Measurements from ENCODE around the gene CRB1. TPM values are rescaled to one million over a fixed set of nuclear protein-coding genes. Genes with fewer than 3 reads are reported as not detected.

CRB1 gene
- total RNA-seq, 1 experiment from 2014 or later: not detected

GRCh38 chr1:197284966-197285365 is 16.9 kb downstream of the CRB1 start:
- H3K36me3 ChIP-seq (ENCODE audit: low read depth): no peaks in the 10 kb centered on the region
- no peak overlapping the region for H3K27ac ChIP-seq
- H3K9me2 ChIP-seq (ENCODE audit: insufficient read depth): no peaks in the 10 kb centered on the region
- H3K4me3 ChIP-seq: no peak overlapping the region
- no peaks in the 10 kb centered on the region for H3K27me3 ChIP-seq (ENCODE audit: insufficient read depth, low read depth)
- no peaks in the 10 kb centered on the region for H3K79me2 ChIP-seq (ENCODE audit: low read depth)
- no peak for TF ChIP-seq EZH2 (IDR thresholded peaks at IDR 0.05; ENCODE audit: low read depth)
- TF ChIP-seq, protein P1, sequence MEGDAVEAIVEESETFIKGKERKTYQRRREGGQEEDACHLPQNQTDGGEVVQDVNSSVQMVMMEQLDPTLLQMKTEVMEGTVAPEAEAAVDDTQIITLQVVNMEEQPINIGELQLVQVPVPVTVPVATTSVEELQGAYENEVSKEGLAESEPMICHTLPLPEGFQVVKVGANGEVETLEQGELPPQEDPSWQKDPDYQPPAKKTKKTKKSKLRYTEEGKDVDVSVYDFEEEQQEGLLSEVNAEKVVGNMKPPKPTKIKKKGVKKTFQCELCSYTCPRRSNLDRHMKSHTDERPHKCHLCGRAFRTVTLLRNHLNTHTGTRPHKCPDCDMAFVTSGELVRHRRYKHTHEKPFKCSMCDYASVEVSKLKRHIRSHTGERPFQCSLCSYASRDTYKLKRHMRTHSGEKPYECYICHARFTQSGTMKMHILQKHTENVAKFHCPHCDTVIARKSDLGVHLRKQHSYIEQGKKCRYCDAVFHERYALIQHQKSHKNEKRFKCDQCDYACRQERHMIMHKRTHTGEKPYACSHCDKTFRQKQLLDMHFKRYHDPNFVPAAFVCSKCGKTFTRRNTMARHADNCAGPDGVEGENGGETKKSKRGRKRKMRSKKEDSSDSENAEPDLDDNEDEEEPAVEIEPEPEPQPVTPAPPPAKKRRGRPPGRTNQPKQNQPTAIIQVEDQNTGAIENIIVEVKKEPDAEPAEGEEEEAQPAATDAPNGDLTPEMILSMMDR (conservative IDR thresholded peaks at IDR 0.05): no peak
- no peak overlapping the region for H3K4me2 ChIP-seq
- ChIA-PET CTCF (no interaction called here), POLR2A (ENCODE audit: unreplicated experiment) (no interaction called here)
- 0 out of 2 replicates have a peak, but pooled peaks cover 3% of the 10 kb centered on the region for H3K4me1 ChIP-seq (replicated peaks; ENCODE audit: insufficient read depth)
- no TSS peak for BruUV-seq (replicated peaks)
- no peaks in the 10 kb centered on the region for H3K9me3 ChIP-seq (ENCODE audit: insufficient read depth, low read depth)
- H4K20me1 ChIP-seq (ENCODE audit: insufficient read depth): no peaks in the 10 kb centered on the region
- intact Hi-C loops (cut with micrococcal nuclease; ENCODE audit: unreplicated experiment): no loop called here
- no peak overlapping the region for H2AFZ ChIP-seq
- DNase-seq: no peak
- no peaks in the 10 kb centered on the region for H3F3A ChIP-seq (ENCODE audit: insufficient read depth, low read depth)

- H3K27me3 ChIP-seq (ENCODE audit: insufficient read depth, low read depth): no peaks in the 10 kb centered on the region
- no peaks in the 10 kb centered on the region for H3F3A ChIP-seq (ENCODE audit: insufficient read depth, low read depth)
- TF ChIP-seq, protein P1 (conservative IDR thresholded peaks at IDR 0.05): no peak
- TF ChIP-seq EZH2 (IDR thresholded peaks at IDR 0.05; ENCODE audit: low read depth): no peak
- H3K4me2 ChIP-seq: no peak overlapping the region
- 0 out of 2 replicates have a peak, but pooled peaks cover 3% of the 10 kb centered on the region for H3K4me1 ChIP-seq (replicated peaks; ENCODE audit: insufficient read depth)
- no peak overlapping the region for H3K4me3 ChIP-seq
- H3K9me2 ChIP-seq (ENCODE audit: insufficient read depth): no peaks in the 10 kb centered on the region
- no peak for DNase-seq
- no peak overlapping the region for H3K27ac ChIP-seq
- H3K9me3 ChIP-seq (ENCODE audit: insufficient read depth, low read depth): no peaks in the 10 kb centered on the region
- H4K20me1 ChIP-seq (ENCODE audit: insufficient read depth): no peaks in the 10 kb centered on the region
- no TSS peak for BruUV-seq (replicated peaks)
- no peaks in the 10 kb centered on the region for H3K36me3 ChIP-seq (ENCODE audit: low read depth)
- ChIA-PET CTCF (no interaction called here), POLR2A (ENCODE audit: unreplicated experiment) (no interaction called here)
- 0 out of 2 replicates have a peak overlapping the region, but pooled peaks have one; percentile 9 for H2AFZ ChIP-seq
- intact Hi-C loops (cut with micrococcal nuclease; ENCODE audit: unreplicated experiment): no loop called here
- no peaks in the 10 kb centered on the region for H3K79me2 ChIP-seq (ENCODE audit: low read depth)
These were observed 17.6 kb downstream of the CRB1 start for GRCh38 chr1:197285526-197286205.

DNA sequence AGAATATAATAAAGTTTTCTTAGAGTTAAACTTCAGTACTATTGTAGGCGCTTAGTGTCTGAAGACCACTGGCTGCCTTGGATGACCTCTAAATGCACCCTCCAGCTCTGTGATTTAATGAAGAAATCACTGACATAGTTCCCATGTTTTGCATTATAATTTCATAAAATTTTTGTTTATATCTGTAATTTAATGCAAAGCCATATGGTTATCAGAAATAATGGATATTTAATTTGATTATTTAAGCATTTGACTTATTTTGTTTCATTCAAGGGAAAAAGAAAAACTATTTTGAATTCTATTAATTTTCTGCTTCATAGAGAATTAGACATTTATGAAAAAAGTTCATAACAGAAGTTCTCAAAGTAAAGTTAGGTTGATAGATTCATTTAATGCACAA is 18.6 kb downstream of the CRB1 start:
- Histone ChIP-seq H3K4me1 (replicated peaks; ENCODE audit: insufficient read depth) (0 out of 2 replicates have a peak, but pooled peaks cover 3% of the 10 kb centered on the region), H3F3A (ENCODE audit: insufficient read depth, low read depth) (no peaks in the 10 kb centered on the region), H3K9me2 (ENCODE audit: insufficient read depth) (no peaks in the 10 kb centered on the region), H4K20me1 (ENCODE audit: insufficient read depth) (no peaks in the 10 kb centered on the region), H3K36me3 (ENCODE audit: low read depth) (no peaks in the 10 kb centered on the region), H3K27ac (no peak overlapping the region), H3K9me3 (ENCODE audit: insufficient read depth, low read depth) (no peaks in the 10 kb centered on the region), H2AFZ (no peak overlapping the region; the same call in 1 of the 2 replicates), H3K4me3 (no peak overlapping the region), H3K4me2 (no peak overlapping the region), H3K27me3 (ENCODE audit: insufficient read depth, low read depth) (no peaks in the 10 kb centered on the region), H3K79me2 (ENCODE audit: low read depth) (no peaks in the 10 kb centered on the region)
- BruUV-seq (replicated peaks): no TSS peak
- intact Hi-C loops (cut with micrococcal nuclease; ENCODE audit: unreplicated experiment): no loop called here
- TF ChIP-seq, protein P1 (conservative IDR thresholded peaks at IDR 0.05): no peak
- ChIA-PET POLR2A (ENCODE audit: unreplicated experiment) (no interaction called here), CTCF (no interaction called here)
- DNase-seq: no peak

Measured in PC-9 (cell line).